Smooth muscle cell of the pulmonary artery (primary cell): ENCODE measurements around the gene RSU1. TPM values are rescaled to one million over a fixed set of nuclear protein-coding genes. Genes with fewer than 3 reads are reported as not detected.

Source experiments
- total RNA-seq: library from RNA; depleted of rRNA; stranded (reverse); fragments of >200 nt; gene quantifications from 2 replicates; pipeline ENCODE4 v1.2.3, GENCODE V29; 2014

RSU1 gene
- 81.0 and 85.6 TPM in 2 replicates for total RNA-seq

GRCh38 chr10:16817125-16818019, at the start of gene RSU1:
Gene RSU1, minus strand, starts transcription at chr10:16817424. Its CDS starts 343 bp downstream, at chr10:16817081.

